Activated CD8-positive, alpha-beta memory T cell treated with anti-CD3 and anti-CD28 coated beads, Interleukin-2, amount 50 U/mL, for 1 hour (primary cell): ENCODE results near the gene BAIAP2L1.

Experiments used
- DNase-seq: peaks from one replicate; pipeline ENCODE4 v3.0.0-alpha.2; 2020; ENCODE audit errors: extremely low read depth

The BAIAP2L1 gene

GRCh38 chr7:98278936-98279335 is 122.0 kb downstream of the BAIAP2L1 start:
- DNase-seq = no peak

GRCh38 chr7:98278408-98278807 is 122.5 kb downstream of the BAIAP2L1 start:
- DNase-seq = no peak

GRCh38 chr7:98276241-98276761 is 124.6 kb downstream of the BAIAP2L1 start:
- DNase-seq = no peak

- DNase-seq = no peak
These were observed 133.6 kb downstream of the BAIAP2L1 start for GRCh38 chr7:98267303-98267702.

- DNase-seq = no peak
These were observed 134.1 kb downstream of the BAIAP2L1 start for GRCh38 chr7:98266840-98267239.

- DNase-seq = no peak
These were observed 135.0 kb downstream of the BAIAP2L1 start for GRCh38 chr7:98265841-98266271.

- DNase-seq = no peak
These were observed 143.2 kb downstream of the BAIAP2L1 start for GRCh38 chr7:98257701-98258100.

- DNase-seq = no peak
These were observed 144.5 kb downstream of the BAIAP2L1 start for GRCh38 chr7:98256431-98256830.

- no peak for DNase-seq
These were observed 145.8 kb downstream of the BAIAP2L1 start for GRCh38 chr7:98254951-98255610.

GRCh38 chr7:98254516-98254915 is 146.4 kb downstream of the BAIAP2L1 start:
- no peak for DNase-seq

- no peak for DNase-seq
These were observed 148.3 kb downstream of the BAIAP2L1 start for GRCh38 chr7:98252425-98253054.

- DNase-seq = peak; percentile 58
These were observed 149.1 kb downstream of the BAIAP2L1 start, which contains the start of gene TECPR1 for GRCh38 chr7:98251601-98252424. TECPR1 (minus strand) TSS chr7:98252232; CDS start chr7:98246146, 6,086 bp downstream.

- no peak for DNase-seq
These were observed 149.7 kb downstream of the BAIAP2L1 start for GRCh38 chr7:98251231-98251600.

- no peak for DNase-seq
These were observed 150.1 kb downstream of the BAIAP2L1 start for GRCh38 chr7:98250789-98251188.

GRCh38 chr7:98249106-98249505 is 151.8 kb downstream of the BAIAP2L1 start:
- DNase-seq = no peak

GRCh38 chr7:98248156-98248555 is 152.7 kb downstream of the BAIAP2L1 start:
- no peak for DNase-seq

GRCh38 chr7:98244871-98245270 is 156.0 kb downstream of the BAIAP2L1 start:
- no peak for DNase-seq

- DNase-seq = no peak
These were observed 158.0 kb downstream of the BAIAP2L1 start for GRCh38 chr7:98242934-98243333.

GRCh38 chr7:98242342-98242741 is 158.5 kb downstream of the BAIAP2L1 start:
- no peak for DNase-seq

- no peak for DNase-seq
These were observed 159.1 kb downstream of the BAIAP2L1 start for GRCh38 chr7:98241674-98242241.
